Mononuclear cell (primary cell): ENCODE data around the gene CATSPERD. TPM values are rescaled to one million over a fixed set of nuclear protein-coding genes. Genes with fewer than 3 reads are reported as not detected.
"Not testable (repeated sequence)": the region's sequence is repeated elsewhere in the genome, so short reads cannot be mapped to it uniquely, and the experiment has no call there.

Source experiments
- H3K27me3 ChIP-seq: 2 replicates; pipeline ENCODE4 v1.6.0; 2011; ENCODE audit warnings: low read length, control low read depth; ENCODE audit not compliant: insufficient read depth
- H3K4me1 ChIP-seq: 2 replicates; pipeline ENCODE4 v1.5.1; 2011; ENCODE audit warnings: mild to moderate bottlenecking, low read length, control low read depth; ENCODE audit not compliant: insufficient read depth
- H3K4me3 ChIP-seq: 2 replicates; pipeline ENCODE4 v1.5.1; 2011; ENCODE audit warnings: mild to moderate bottlenecking, low read length, moderate library complexity
- H3K9me3 ChIP-seq: 2 replicates; pipeline ENCODE4 v1.5.1; 2011; ENCODE audit warnings: low read depth, mild to moderate bottlenecking, control low read depth, low read length
- total RNA-seq: library from RNA; depleted of rRNA; stranded (reverse); fragments of >200 nt; gene quantifications from one replicate; pipeline ENCODE4 v1.2.3, GENCODE V29; 2012

The CATSPERD gene
- total RNA-seq, 1 donor, result not detected

- Histone ChIP-seq H3K27me3 (no peaks in the 10 kb centered on the region), H3K4me1 (peaks cover 27% of the 10 kb centered on the region), H3K4me3 (no peak overlapping the region), H3K9me3 (no peaks in the 10 kb centered on the region)
Measured at GRCh38 chr19:5681391-5682106, 38.9 kb upstream of the CATSPERD start.

GRCh38 chr19:5682107-5682482, 38.3 kb upstream of the CATSPERD start:
- Histone ChIP-seq H3K9me3 (no peaks in the 10 kb centered on the region), H3K4me3 (no peak overlapping the region), H3K4me1 (peaks cover 27% of the 10 kb centered on the region), H3K27me3 (no peaks in the 10 kb centered on the region)

- Histone ChIP-seq H3K27me3 (no peaks in the 10 kb centered on the region), H3K4me1 (peaks cover 33% of the 10 kb centered on the region), H3K4me3 (no peak overlapping the region), H3K9me3 (no peaks in the 10 kb centered on the region)
Measured at GRCh38 chr19:5683177-5683886, 37.1 kb upstream of the CATSPERD start.

GRCh38 chr19:5684694-5685430, 35.6 kb upstream of the CATSPERD start:
- no peak overlapping the region for H3K4me3 ChIP-seq
- H3K9me3 ChIP-seq, result no peaks in the 10 kb centered on the region
- no peaks in the 10 kb centered on the region for H3K27me3 ChIP-seq
- H3K4me1 ChIP-seq, result peaks cover 26% of the 10 kb centered on the region

- peaks cover 26% of the 10 kb centered on the region for H3K4me1 ChIP-seq
- no peaks in the 10 kb centered on the region for H3K27me3 ChIP-seq
- H3K4me3 ChIP-seq, result peak overlapping the region; percentile 46
- no peaks in the 10 kb centered on the region for H3K9me3 ChIP-seq
Measured at GRCh38 chr19:5686326-5686646, 34.2 kb upstream of the CATSPERD start.

- Histone ChIP-seq H3K27me3 (no peaks in the 10 kb centered on the region), H3K9me3 (no peaks in the 10 kb centered on the region), H3K4me3 (peak overlapping the region; percentile 46), H3K4me1 (peaks cover 29% of the 10 kb centered on the region)
Measured at GRCh38 chr19:5686647-5687359, 33.6 kb upstream of the CATSPERD start.

GRCh38 chr19:5687360-5688198, 32.9 kb upstream of the CATSPERD start:
- Histone ChIP-seq H3K4me1 (peaks cover 33% of the 10 kb centered on the region), H3K27me3 (no peaks in the 10 kb centered on the region), H3K9me3 (no peaks in the 10 kb centered on the region), H3K4me3 (peak overlapping the region; percentile 46)

- H3K4me1 ChIP-seq, result peaks cover 33% of the 10 kb centered on the region
- H3K27me3 ChIP-seq, H3K9me3 ChIP-seq, H3K4me3 ChIP-seq: not testable (repeated sequence)
Measured at GRCh38 chr19:5688262-5688881, 32.1 kb upstream of the CATSPERD start.

- Histone ChIP-seq H3K27me3 (no peaks in the 10 kb centered on the region), H3K4me1 (peaks cover 33% of the 10 kb centered on the region), H3K9me3 (no peaks in the 10 kb centered on the region), H3K4me3 (peak within 1 kb of the TSS; percentile 98)
Measured at GRCh38 chr19:5690125-5690954, 30.1 kb upstream of the CATSPERD start, which contains the start of gene RPL36. RPL36 (plus strand) TSS chr19:5690295; CDS start chr19:5690508, 213 bp downstream.

GRCh38 chr19:5690955-5691821, 29.2 kb upstream of the CATSPERD start:
- Histone ChIP-seq H3K27me3 (no peaks in the 10 kb centered on the region), H3K9me3 (no peaks in the 10 kb centered on the region), H3K4me1 (peaks cover 30% of the 10 kb centered on the region), H3K4me3 (peak overlapping the region; percentile 98)

GRCh38 chr19:5691822-5692722, 28.4 kb upstream of the CATSPERD start:
- Histone ChIP-seq H3K4me3 (no peak overlapping the region), H3K27me3 (no peaks in the 10 kb centered on the region), H3K4me1 (peaks cover 26% of the 10 kb centered on the region), H3K9me3 (no peaks in the 10 kb centered on the region)

- H3K4me1 ChIP-seq, result peaks cover 20% of the 10 kb centered on the region
- H3K27me3 ChIP-seq, result no peaks in the 10 kb centered on the region
- no peak overlapping the region for H3K4me3 ChIP-seq
- no peaks in the 10 kb centered on the region for H3K9me3 ChIP-seq
Measured at GRCh38 chr19:5692723-5693194, 27.7 kb upstream of the CATSPERD start.
